Measurements from ENCODE around the gene TTI1. TPM values are rescaled to one million over a fixed set of nuclear protein-coding genes. Genes with fewer than 3 reads are reported as not detected.

Gene TTI1
- total RNA-seq = 21.7 and 29.3 TPM in 2 replicates

DNA sequence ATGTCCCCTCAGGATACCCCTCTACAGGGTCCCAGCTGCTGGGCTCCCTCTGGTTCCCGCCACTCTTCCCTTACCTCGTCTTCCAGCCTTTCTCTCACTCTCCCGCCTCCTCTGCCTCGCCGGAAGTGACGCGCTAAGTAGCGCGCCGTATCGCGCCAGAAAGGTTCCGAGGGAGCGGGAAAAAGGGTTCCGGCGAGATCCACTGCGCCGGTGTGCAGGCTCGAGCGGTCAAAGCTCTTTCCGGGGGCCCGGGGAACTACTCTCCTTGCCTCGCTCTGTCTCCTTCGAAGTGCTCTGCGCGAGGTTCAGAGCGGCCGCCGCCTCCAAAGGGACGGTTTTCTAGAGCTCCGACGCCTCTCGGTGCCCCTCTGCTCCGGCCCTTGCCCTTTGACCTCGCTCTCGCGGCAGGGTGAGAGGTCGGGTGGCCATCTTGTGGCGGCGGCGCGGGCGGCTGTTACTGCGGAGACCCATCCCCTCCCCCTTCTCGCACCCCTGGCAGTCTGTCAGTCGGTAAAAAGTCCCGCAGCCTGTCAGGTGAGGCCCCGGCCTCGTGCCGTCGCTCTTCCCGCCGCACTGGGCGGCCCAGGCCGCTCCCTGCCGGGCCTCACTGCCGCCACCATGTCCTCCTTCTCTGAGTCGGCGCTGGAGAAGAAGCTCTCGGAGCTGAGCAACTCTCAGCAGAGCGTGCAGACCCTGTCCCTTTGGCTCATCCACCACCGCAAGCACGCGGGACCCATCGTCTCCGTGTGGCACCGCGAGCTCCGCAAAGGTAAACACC, at the start of gene TTI1, which contains the start of gene RPRD1B:
TTI1 (minus strand) TSS at position 127 of the 778 bp plus-strand sequence. CDS start 19,640 bp downstream, outside the sequence.
RPRD1B (plus strand) TSS at position 417 of the 778 bp plus-strand sequence; CDS start at position 619, 202 bp downstream.

Other genes with a start within 250 kb of the TTI1 start
- 0.20 and 0.73 TPM in 2 replicates for gene VSTM2L, start 130.3 kb downstream of the TTI1 start, total RNA-seq
- gene RPRD1B, start 290 bp upstream of the TTI1 start, total RNA-seq = 22.8 and 22.9 TPM in 2 replicates
- gene TGM2, start 131.8 kb upstream of the TTI1 start, total RNA-seq = 2.9 and 5.3 TPM in 2 replicates
- gene KIAA1755, start 227.3 kb upstream of the TTI1 start, total RNA-seq = 0.37 and 0.39 TPM in 2 replicates

Data from subcutaneous preadipocyte (primary cell).